SK-N-SH (cell line): ENCODE data around the gene CYREN. TPM values are rescaled to one million over a fixed set of nuclear protein-coding genes. Genes with fewer than 3 reads are reported as not detected.

Source experiments
- CTCF ChIA-PET: fragments of 300-600, 350-600 bp; formaldehyde crosslinking; extraction: SDS; loops from one replicate; lab custom pipeline; 2021; lab: Yijun Ruan, JAX
- POLR2A ChIA-PET: fragments of 350-600 bp; sonication (Branson Sonifier 250); formaldehyde crosslinking; extraction: SDS; loops from one replicate; lab custom pipeline; 2020; ENCODE audit warnings: antibody characterized with exemption, inconsistent platforms; lab: Yijun Ruan, JAX
- DNase-seq: peaks from one replicate; pipeline ENCODE4 v3.0.0; 2012
- H2AFZ ChIP-seq: fragments of 200-600 bp; sonication (generic); 2 replicates; pipeline ENCODE4 v1.8.1; 2016; ENCODE audit warnings: antibody characterized with exemption, mild to moderate bottlenecking, low read depth
- H3F3A ChIP-seq: fragments of 200-600 bp; sonication (generic); replicated peaks from 2 replicates; pipeline ENCODE3; 2016; ENCODE audit warnings: antibody characterized with exemption, mild to moderate bottlenecking; ENCODE audit not compliant: insufficient read depth
- H3K27ac ChIP-seq, 2 experiments: fragments of 200-500 bp in 1 of 2; fragments of 200-600 bp in 1 of 2; sonication (Bioruptor generic) in 1 of 2; sonication (generic), shearing (Covaris generic) in 1 of 2; 2 replicates each; pipeline versions ENCODE4 v1.5.1 to v1.6.1; 2014 to 2016; ENCODE audit warnings: low read depth in 2 of 2, inconsistent platforms in 1 of 2, low read length in 1 of 2, mild to moderate bottlenecking in 1 of 2, mixed read lengths in 1 of 2
- H3K27me3 ChIP-seq: fragments of 200-600 bp; sonication (generic), shearing (Covaris generic); 2 replicates; pipeline ENCODE4 v1.6.1; 2016; ENCODE audit warnings: mixed run types; ENCODE audit not compliant: insufficient read depth
- H3K36me3 ChIP-seq, 2 experiments: fragments of 200-500 bp in 1 of 2; fragments of 200-600 bp in 1 of 2; sonication (Bioruptor generic) in 1 of 2; sonication (generic) in 1 of 2; replicated peaks in 1 of 2; 2 replicates each; pipeline versions ENCODE3 to v1.5.1; 2014 to 2016; ENCODE audit warnings: low read length in 1 of 2, mild to moderate bottlenecking in 1 of 2; ENCODE audit not compliant: insufficient read depth in 2 of 2, control insufficient read depth in 1 of 2
- H3K4me1 ChIP-seq, 2 experiments: fragments of 200-500 bp in 1 of 2; fragments of 200-600 bp in 1 of 2; sonication (Bioruptor generic) in 1 of 2; sonication (generic), shearing (Covaris generic) in 1 of 2; 2 replicates each; pipeline versions ENCODE4 v1.5.1 to v1.6.1; 2014 to 2016; ENCODE audit warnings: low read depth in 1 of 2, low read length in 1 of 2, mixed run types in 1 of 2; ENCODE audit not compliant: insufficient read depth in 2 of 2, control insufficient read depth in 1 of 2
- H3K4me2 ChIP-seq: fragments of 200-600 bp; sonication (generic), shearing (Covaris generic); 2 replicates; pipeline ENCODE4 v1.6.1; 2017; ENCODE audit warnings: mixed run types
- H3K4me3 ChIP-seq, 2 experiments: fragments of 200-500 bp in 1 of 2; fragments of 200-600 bp in 1 of 2; sonication (Bioruptor generic) in 1 of 2; sonication (generic), shearing (Covaris generic) in 1 of 2; 2 replicates each; pipeline versions ENCODE4 v1.5.1 to v1.8.1; 2014 to 2016; ENCODE audit warnings: low read depth in 2 of 2, inconsistent platforms in 1 of 2, low read length in 1 of 2, mild to moderate bottlenecking in 1 of 2, mixed read lengths in 1 of 2, moderate library complexity in 1 of 2
- H3K79me2 ChIP-seq: fragments of 200-600 bp; sonication (generic); 2 replicates; pipeline ENCODE4 v1.8.1; 2017; ENCODE audit warnings: mild to moderate bottlenecking; ENCODE audit not compliant: insufficient read depth
- H3K9ac ChIP-seq: fragments of 200-600 bp; sonication (generic); 2 replicates; pipeline ENCODE4 v1.6.1; 2017; ENCODE audit warnings: mixed run types
- H3K9me2 ChIP-seq: fragments of 200-600 bp; sonication (generic); 2 replicates; pipeline ENCODE4 v1.6.1; 2017; ENCODE audit warnings: mixed run types
- H3K9me3 ChIP-seq: fragments of 200-600 bp; sonication (generic); 2 replicates; pipeline ENCODE4 v1.6.1; 2017; ENCODE audit warnings: mixed run types, mild to moderate bottlenecking, moderate library complexity
- H4K20me1 ChIP-seq: fragments of 200-600 bp; sonication (generic); 2 replicates; pipeline ENCODE4 v1.6.1; 2017; ENCODE audit warnings: mild to moderate bottlenecking, mixed run types; ENCODE audit not compliant: insufficient read depth
- CHD2 ChIP-seq: fragments of 150-350 bp; IDR thresholded peaks from 2 replicates; pipeline ENCODE4 v1.6.1; 2018; ENCODE audit warnings: low read length; ENCODE audit not compliant: partially characterized antibody
- CTCF ChIP-seq: fragments of 200-600 bp; sonication (generic); IDR thresholded peaks from 2 replicates; pipeline ENCODE4 v1.6.1; 2017; ENCODE audit warnings: antibody characterized with exemption, mild to moderate bottlenecking, moderate library complexity
- ELF1 ChIP-seq: IDR thresholded peaks from 2 replicates; pipeline ENCODE4 v1.4.0; 2012
- EP300 ChIP-seq, 2 experiments: IDR thresholded peaks; 2 replicates each; pipeline versions ENCODE4 v1.4.0 to v1.6.1; 2012; ENCODE audit warnings: borderline replicate concordance in 1 of 2, low read depth in 1 of 2, low read length in 1 of 2
- EZH2phosphoT487 ChIP-seq: fragments of 200-600 bp; sonication (generic); IDR thresholded peaks from 2 replicates; pipeline ENCODE4 v1.6.1; 2017; ENCODE audit warnings: low read depth, mixed run types, mild to moderate bottlenecking, antibody characterized with exemption, moderate library complexity, borderline replicate concordance
- GABPA ChIP-seq: IDR thresholded peaks from 2 replicates; pipeline ENCODE4 v1.4.0; 2012; ENCODE audit warnings: low read depth, mild to moderate bottlenecking
- GATA2 ChIP-seq: sonication (generic); formaldehyde crosslinking; IDR thresholded peaks from 2 replicates; pipeline ENCODE4 v1.5.0; 2020; ENCODE audit warnings: mild to moderate bottlenecking, missing genetic modification reagents
- IRF3 ChIP-seq: fragments of 150-350 bp; IDR thresholded peaks from 2 replicates; pipeline ENCODE4 v1.6.1; 2016; ENCODE audit warnings: mild to moderate bottlenecking, low read depth, low read length
- JUND ChIP-seq: IDR thresholded peaks from 2 replicates; pipeline ENCODE4 v1.4.0; 2012
- MEF2A ChIP-seq: IDR thresholded peaks from 2 replicates; pipeline ENCODE4 v1.4.0; 2012; ENCODE audit warnings: low read depth, borderline replicate concordance
- NRF1 ChIP-seq: IDR thresholded peaks from 2 replicates; pipeline ENCODE4 v1.6.1; 2012; ENCODE audit warnings: low read depth, mild to moderate bottlenecking, low read length
- POLR2AphosphoS5 ChIP-seq: IDR thresholded peaks from 2 replicates; pipeline ENCODE4 v1.6.1; 2012; ENCODE audit warnings: low read depth, low read length
- RCOR1 ChIP-seq: fragments of 150-350 bp; IDR thresholded peaks from 2 replicates; pipeline ENCODE4 v1.6.1; 2017; ENCODE audit warnings: antibody characterized with exemption, low read length
- RXRA ChIP-seq: IDR thresholded peaks from 2 replicates; pipeline ENCODE4 v1.4.0; 2012; ENCODE audit warnings: low read depth, mild to moderate bottlenecking, borderline replicate concordance
- SIN3A ChIP-seq: IDR thresholded peaks from 2 replicates; pipeline ENCODE4 v1.6.1; 2012; ENCODE audit warnings: low read depth, mild to moderate bottlenecking, low read length, moderate library complexity, borderline replicate concordance
- SMC3 ChIP-seq: IDR thresholded peaks from 2 replicates; pipeline ENCODE4 v1.6.1; 2012; ENCODE audit warnings: low read depth, low read length, improper control_type of control experiment
- TCF12 ChIP-seq: IDR thresholded peaks from 2 replicates; pipeline ENCODE4 v1.4.0; 2012
- ZBTB33 ChIP-seq: IDR thresholded peaks from 2 replicates; pipeline ENCODE4 v1.4.0; 2012; ENCODE audit warnings: low read depth, borderline replicate concordance
- WGBS: methylation state at CpG from one replicate; pipeline ENCODE4 v1.1.6; 2017; ENCODE audit warnings: low lambda C conversion rate; 5-methylcytosine and 5-hydroxymethylcytosine counted together
- polyA plus RNA-seq, 3 experiments: library from polyadenylated mRNA; depleted of rRNA; stranded (reverse); fragments of >200 nt; gene quantifications; 2 replicates each; pipeline ENCODE4 v1.2.3, GENCODE V29; 2012

The CYREN gene
- polyA plus RNA-seq, 1 of the 3 experiments (the other 2 are of a cell fraction), result 53.4 TPM

GRCh38 chr7:135206941-135207391, 36.5 kb upstream of the CYREN start:
- no peak for TF ChIP-seq POLR2AphosphoS5
- no peak for TF ChIP-seq MEF2A
- no peak for TF ChIP-seq ZBTB33
- TF ChIP-seq CHD2, result no peak
- no peak for TF ChIP-seq RXRA
- TF ChIP-seq EP300 (IDR thresholded peaks at IDR 0.05; ENCODE audit: borderline replicate concordance in 1 of 2, low read depth in 1 of 2, low read length in 1 of 2), result no peak
- TF ChIP-seq RCOR1, result no peak
- TF ChIP-seq SIN3A, result no peak
- TF ChIP-seq EZH2phosphoT487, result no peak
- no peak for TF ChIP-seq NRF1
- no peak for TF ChIP-seq IRF3
- no peak for TF ChIP-seq CTCF
- TF ChIP-seq JUND, result no peak
- no peak for TF ChIP-seq TCF12
- no peak for TF ChIP-seq SMC3
- no peak for TF ChIP-seq ELF1
- no peak for TF ChIP-seq GATA2 (CRISPR knock-in tag)
- TF ChIP-seq GABPA, result no peak
- POLR2A ChIA-PET, result no interaction called here
- Histone ChIP-seq H3K27ac (no peak overlapping the region), H3K27me3 (no peaks in the 10 kb centered on the region), H3K4me1 (peaks cover 0 to 6% of the 10 kb centered on the region in 2 experiments; a peak in 2 of 4 replicates), H2AFZ (no peak overlapping the region), H3F3A (peaks cover 4% of the 10 kb centered on the region), H3K9me3 (no peaks in the 10 kb centered on the region), H3K36me3 (peaks cover 4 to 13% of the 10 kb centered on the region in 2 experiments), H3K79me2 (no peaks in the 10 kb centered on the region), H3K4me2 (no peak overlapping the region), H3K9ac (no peak overlapping the region), H3K4me3 (no peak overlapping the region), H3K9me2 (no peaks in the 10 kb centered on the region), H4K20me1 (no peaks in the 10 kb centered on the region)
- CTCF ChIA-PET, result interaction anchor here (3.0 kb wide), 1 partner anchor 36 kb away, joined by 15 read pairs; the partner anchor contains the start of gene CYREN
- WGBS, result 80% methylated on average over 7 of the region's 7 CpGs
- no peak for DNase-seq
